NCI-H2227 treated with DMSO at 0.1 percent for 48 hours (cell line): ENCODE results near the gene KCNMA1.

Source experiments
- DNase-seq: peaks from one replicate; lab custom pipeline; 2025; lab: John Stamatoyannopoulos, UW

The KCNMA1 gene

DNA sequence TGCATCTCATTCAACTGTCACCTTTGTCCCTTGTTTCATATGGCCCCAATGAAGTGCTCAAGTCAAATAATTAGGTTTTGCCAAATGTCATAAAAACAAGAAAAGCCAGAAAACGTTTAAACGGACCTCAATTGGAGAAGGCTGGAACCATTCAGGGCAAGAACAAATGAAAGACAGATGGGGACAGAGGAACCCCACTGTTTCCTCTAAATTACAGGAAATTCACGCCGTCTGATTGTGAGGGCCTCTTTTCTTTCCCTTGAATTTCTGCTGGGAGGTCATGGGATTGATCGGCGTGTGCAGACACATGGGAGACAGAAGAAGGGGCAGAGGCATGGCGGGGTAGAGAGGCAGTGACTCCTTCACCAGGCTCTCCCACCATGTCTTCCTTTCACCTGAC, 656.4 kb downstream of the KCNMA1 start:
- DNase-seq = peak; percentile 61

DNA sequence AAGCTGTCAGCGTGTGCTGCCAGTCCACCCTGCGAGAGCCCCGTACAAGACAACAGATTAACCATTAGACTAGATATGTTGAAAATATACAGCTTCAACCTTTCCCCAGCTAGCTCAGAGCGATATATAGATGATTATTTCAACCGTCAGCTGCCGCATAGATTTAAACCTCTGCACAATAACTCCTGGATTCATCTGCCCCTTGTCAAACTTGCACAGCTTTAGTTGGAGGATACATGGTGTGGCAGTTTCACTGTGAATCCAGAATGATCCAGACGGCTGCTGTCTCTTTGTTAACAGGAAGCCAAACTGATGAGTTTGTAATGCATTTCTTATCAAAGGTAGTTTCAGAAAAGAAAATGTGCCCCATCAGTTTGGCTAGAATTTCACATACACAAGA, 659.7 kb downstream of the KCNMA1 start:
- DNase-seq = no peak

DNA sequence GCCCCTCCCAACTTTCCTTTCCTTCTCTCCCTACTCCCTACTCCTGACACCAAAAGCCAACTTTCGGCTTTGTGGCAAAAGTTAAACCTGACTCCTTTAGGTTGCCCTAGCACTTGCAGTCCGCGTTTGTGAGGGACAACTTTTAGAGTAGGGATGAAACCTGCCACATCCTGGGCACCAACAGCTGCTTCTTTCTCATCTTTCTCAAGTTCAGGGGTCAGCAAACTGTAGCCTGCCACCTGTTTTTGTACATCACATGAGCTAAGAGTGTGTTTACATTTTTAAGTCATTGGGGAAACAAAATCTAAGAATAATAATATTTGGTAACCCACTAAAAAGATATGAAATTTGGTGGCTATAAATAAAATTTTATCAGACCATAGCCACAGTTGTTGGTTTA, 660.6 kb downstream of the KCNMA1 start:
- DNase-seq = no peak

GRCh38 chr10:76976142-76976541, 661.5 kb downstream of the KCNMA1 start:
- peak; percentile 47 for DNase-seq

DNA sequence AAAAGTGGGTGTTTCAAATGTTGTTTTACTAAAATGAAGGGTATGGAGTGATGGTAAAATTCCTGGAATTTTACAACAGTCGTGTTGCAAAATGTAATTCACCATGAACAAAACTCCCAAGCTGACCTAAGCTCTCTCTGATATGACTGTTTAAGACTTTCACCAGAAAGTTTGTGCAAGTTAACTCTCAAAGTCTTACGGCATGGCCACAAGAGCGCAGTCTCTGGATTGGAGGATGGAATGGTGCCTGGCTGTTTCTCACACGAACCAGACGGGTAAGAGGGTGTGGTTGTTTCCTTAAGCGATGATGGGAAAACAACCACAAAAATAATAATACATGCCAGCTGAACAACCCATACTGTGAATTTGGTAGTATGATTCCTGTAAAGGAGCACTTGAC, 662.5 kb downstream of the KCNMA1 start:
- no peak for DNase-seq

DNA sequence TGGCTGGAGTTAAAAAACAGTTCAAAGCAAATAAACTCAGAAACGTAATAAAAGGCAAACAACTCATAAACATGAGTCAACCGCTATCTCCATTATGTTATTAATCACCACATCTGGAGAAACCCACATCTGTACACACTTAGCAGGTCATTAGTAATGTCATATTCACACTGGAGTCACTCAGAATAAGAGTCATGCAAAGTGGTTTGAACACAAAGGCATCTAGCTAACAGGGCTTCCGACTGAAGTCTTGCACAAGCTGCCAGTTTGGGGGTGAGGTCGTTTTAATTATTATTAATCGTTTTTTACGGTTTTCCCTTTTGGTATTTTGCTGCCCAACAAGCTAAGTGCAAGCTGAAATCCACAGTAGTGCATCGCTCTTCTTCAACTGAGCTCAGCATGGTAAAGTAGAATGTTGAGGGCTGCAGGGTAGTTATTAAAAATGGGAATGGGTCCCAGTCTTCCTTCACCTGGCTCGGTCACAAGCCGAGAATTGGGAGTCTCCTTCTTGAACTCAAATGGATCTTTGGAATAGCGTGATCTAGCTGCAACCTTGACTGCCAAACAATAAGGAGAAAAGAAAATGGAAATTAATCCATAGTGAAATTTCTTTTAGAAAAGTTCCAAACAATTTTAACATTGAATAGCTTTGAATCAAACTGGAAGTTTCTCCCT, 663.5 kb downstream of the KCNMA1 start:
- DNase-seq = no peak

DNA sequence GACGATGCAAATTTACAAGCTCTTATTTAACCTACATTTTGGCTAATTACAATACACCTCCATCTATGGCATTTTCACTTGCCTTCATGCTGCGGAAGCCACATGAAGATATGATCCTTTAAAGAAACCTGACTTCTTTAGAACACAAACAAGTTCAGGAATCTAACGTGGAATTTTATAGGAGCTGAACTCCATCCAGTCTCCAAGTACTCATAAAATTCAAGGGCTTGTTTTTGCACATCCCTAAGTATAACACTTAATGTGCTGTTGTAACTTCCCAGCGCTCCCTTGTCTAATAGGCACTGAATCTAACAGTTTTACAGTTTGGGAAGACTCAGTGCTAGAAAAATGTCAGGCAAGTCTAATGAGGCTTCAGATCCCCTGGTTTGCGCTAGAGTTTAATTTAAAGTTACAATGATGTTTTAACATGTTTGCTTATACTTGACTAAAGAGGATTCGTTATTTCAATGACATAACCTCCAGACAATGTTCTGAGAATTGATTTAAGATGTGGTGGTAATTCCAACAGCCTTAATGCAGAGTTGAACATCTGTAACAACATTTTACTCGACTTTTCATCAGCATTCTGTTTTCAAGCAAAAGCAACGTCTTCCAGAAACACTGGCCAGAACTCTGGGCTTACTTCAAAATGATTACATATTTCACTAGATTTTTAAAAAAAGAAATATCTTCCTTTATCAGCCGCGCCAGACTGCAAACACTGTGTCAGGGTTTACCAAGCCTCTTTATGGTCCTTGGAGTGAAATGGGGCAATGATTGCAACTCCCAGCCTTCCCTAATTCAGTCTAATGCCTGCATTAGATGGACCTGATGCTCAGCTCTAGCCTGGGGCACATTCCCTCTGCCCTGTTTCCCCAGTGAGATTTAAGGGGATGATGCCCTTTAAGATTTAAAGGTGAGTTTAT, 664.3 kb downstream of the KCNMA1 start:
- DNase-seq = no peak

DNA sequence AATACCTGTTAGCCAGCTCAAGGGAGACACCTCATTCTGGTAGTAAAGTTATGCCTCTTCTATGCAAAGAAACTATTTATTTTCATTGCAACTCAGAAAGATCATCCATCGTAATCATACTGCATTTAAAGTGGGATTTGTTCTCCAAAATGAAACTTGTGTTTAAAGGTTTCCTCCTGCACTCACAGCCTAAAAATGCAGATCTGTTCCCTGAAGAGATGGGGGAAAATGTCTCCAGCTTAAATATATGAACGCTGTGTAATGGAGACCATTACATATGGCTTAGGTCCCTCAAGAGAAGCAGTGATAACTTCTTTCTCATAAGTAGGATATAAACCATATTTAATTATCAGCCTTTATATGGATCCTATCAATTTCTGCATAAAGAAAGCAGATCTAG, 665.1 kb downstream of the KCNMA1 start:
- no peak for DNase-seq

DNA sequence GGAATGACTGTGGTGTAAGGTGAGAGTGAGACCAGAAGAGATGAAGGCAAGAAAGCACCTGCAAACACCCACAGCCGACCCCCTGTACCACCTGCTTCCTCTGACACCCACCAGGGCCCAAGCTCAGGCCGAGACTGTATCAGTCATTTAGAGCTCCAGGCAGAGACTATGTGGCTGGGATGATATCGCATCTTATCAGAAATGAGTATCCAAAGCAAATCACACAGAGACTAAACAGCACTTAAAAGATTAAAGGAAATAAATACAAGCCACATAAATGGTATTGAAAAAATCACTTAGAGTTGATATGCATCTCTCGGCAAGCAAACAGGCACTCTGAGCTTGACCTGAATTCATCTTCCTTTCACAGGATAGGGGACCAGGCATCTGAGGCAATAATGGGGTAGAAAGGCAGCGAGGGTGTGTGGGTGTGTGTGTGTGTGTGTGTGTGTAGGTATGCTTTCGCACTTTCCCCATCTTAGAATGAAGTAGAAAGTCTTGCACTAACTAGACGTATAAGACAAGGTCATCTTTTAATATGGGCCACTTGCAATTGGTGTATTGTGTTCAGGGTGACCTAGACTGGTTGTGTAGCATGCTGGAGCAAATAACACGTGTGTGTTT, 665.9 kb downstream of the KCNMA1 start:
- no peak for DNase-seq

GRCh38 chr10:76970711-76971519, 666.7 kb downstream of the KCNMA1 start:
- no peak for DNase-seq

DNA sequence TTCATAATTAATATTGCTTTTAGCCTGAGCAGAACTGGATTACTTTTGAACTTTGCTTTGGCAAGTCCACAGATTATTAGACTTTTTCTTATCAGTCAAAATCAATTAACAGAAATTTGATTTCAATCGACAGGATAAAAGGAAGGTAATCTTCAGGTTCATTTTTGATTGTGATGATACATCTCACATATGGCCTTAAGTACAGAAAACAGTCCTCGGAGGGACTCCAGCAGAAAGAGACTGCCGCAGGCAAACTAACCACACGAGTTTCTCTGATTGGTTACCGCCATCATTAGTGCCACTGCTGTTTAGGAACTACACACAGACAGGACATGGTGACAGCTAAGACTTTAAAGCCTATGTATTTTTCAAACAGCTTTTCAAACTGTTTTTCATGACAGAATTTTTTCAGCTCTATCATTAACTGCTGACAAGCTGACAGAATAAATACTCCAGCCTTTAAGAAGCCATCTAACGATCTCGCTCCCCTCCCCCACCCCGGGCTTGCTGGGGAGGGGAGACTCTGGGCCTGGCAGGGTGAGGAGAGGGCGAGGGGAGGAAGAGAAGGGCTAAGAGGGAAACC, 668.2 kb downstream of the KCNMA1 start:
- peak; percentile 1 for DNase-seq

DNA sequence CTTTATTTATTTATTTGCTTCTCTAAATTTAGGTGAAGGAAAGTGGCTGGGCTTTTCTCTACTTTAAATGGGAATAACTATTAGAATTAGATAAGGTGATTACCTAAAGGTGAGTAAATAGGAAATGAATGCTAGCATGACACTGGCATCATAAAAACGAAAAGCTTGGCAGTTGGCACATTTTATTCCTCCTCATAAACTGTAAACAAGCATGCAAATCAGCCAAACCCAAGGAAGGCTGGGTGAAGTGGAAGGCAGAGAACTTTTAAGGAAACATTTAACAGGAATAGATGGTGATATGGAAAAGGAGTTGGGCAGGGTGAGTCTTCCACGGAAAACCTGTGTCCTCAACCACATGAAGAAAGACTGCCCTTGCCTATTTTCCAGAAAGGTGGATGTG, 669.1 kb downstream of the KCNMA1 start:
- DNase-seq = no peak

GRCh38 chr10:76962851-76963250, 674.8 kb downstream of the KCNMA1 start:
- DNase-seq = no peak

- no peak for DNase-seq
These were observed 675.8 kb downstream of the KCNMA1 start for GRCh38 chr10:76961841-76962240.

DNA sequence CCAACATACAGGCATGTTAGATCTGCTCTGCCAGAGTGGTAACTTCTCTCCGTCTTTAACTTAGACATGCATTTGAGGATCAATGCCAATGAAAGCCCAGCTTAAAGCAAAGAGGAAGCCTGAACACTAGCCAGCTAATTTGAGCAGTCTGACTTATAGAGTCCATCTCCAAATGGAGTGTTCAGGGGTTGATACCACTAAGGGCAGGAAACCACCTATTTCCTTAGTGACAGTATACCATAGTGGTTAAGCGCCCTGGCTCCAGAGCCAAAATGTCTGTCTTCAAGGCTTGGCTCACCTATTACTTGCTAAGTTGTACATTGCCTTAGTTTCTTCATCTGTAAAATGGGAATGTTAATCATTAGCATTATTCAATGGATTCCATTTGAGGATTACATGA, 678.5 kb downstream of the KCNMA1 start:
- no peak for DNase-seq

- no peak for DNase-seq
These were observed 682.8 kb downstream of the KCNMA1 start for GRCh38 chr10:76954838-76955237.

DNA sequence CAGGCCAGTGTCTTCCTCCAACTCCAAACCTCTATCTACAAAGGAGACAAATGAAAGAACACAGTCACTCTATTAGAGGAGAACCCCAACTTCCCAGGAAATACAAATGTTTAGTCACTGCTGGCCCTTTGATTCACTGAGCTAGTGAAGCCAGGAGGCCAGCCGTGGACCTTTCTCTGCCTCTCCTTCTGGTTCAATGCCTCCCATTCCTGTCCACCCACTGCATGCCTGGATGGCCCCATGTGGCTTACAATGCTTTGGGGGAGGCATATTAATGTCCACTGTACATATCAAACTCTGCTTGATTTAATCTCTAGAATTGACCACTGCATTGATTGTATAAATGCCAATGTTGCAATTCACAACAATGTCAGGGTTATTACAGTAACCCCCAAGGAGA, 687.3 kb downstream of the KCNMA1 start:
- DNase-seq = no peak

GRCh38 chr10:76946270-76946669, 691.3 kb downstream of the KCNMA1 start:
- DNase-seq = no peak

DNA sequence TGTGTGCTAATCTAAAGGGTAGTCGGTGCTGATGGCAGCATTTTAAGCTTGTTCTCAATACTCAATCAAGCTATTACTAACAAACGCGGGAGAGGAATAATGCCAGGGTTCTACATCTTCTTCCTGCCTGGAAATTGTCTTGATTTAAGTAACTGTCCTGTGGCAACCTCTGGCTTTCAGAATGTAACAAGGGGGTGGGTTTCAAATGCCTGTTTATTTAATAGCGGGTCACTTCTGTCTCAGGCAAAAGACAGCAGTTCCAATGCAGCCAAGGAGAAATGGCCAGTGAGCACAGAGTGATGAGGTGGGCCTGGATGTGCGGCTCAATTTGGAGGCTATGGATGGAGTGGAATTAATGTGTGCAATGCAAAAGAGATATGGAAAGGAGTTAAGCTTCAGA, 692.4 kb downstream of the KCNMA1 start:
- DNase-seq = peak; percentile 17

DNA sequence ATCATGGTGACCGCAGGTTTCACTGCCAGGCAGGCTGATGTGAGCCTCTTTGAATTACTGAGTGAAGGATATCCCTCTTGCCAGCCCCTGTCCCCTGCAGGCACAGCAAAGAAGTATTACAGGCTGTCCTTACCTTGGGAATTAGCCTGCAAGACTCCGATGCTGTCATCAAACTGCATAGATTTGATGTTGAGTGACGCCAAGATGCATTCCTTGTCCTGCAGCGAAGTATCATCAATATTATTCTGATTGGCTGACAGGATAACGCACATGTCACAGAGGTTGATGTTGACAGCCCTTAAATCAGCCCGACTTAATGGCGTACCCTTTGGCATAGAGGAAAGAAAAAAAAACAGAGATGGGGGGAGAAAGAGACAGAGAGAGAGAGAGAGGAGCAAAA, 693.0 kb downstream of the KCNMA1 start:
- DNase-seq = no peak

- no peak for DNase-seq
These were observed 694.8 kb downstream of the KCNMA1 start for GRCh38 chr10:76942628-76943416.
